ENCODE measurements around the gene MAP3K5.

GRCh38 chr6:136517582-136517981, 274.7 kb downstream of the MAP3K5 start:
- TF ChIP-seq CTCF (IDR thresholded peaks at IDR 0.05), result no peak
- no peak for TF ChIP-seq EP300 (IDR thresholded peaks at IDR 0.05; ENCODE audit: low read depth)
- no peak for TF ChIP-seq POLR2A (IDR thresholded peaks at IDR 0.05)
- TF ChIP-seq POLR2AphosphoS5 (IDR thresholded peaks at IDR 0.05), result no peak
